NCI-H748 treated with DMSO at 0.1 percent for 48 hours (cell line): ENCODE measurements around the gene PCNT.

Experiments
- DNase-seq: peaks from one replicate; lab custom pipeline; 2025; lab: John Stamatoyannopoulos, UW

PCNT gene

GRCh38 chr21:46409641-46410406 lies 85.9 kb downstream of the PCNT start:
- DNase-seq: no peak

GRCh38 chr21:46410516-46410915 lies 86.6 kb downstream of the PCNT start:
- DNase-seq: no peak

- DNase-seq: no peak
Measured at GRCh38 chr21:46411236-46411635, 87.3 kb downstream of the PCNT start.

- no peak for DNase-seq
Measured at GRCh38 chr21:46411691-46412090, 87.7 kb downstream of the PCNT start.

GRCh38 chr21:46412521-46413364 lies 88.8 kb downstream of the PCNT start:
- DNase-seq: no peak

- DNase-seq: no peak
Measured at GRCh38 chr21:46413365-46413696, 89.4 kb downstream of the PCNT start.

GRCh38 chr21:46414965-46415275 lies 91.0 kb downstream of the PCNT start:
- no peak for DNase-seq

- no peak for DNase-seq
Measured at GRCh38 chr21:46416551-46416950, 92.6 kb downstream of the PCNT start.

- no peak for DNase-seq
Measured at GRCh38 chr21:46418265-46418946, 94.5 kb downstream of the PCNT start.

- DNase-seq: no peak
Measured at GRCh38 chr21:46420241-46421190, 96.6 kb downstream of the PCNT start.

GRCh38 chr21:46421191-46421750 lies 97.3 kb downstream of the PCNT start:
- no peak for DNase-seq

GRCh38 chr21:46421756-46422555 lies 98.0 kb downstream of the PCNT start:
- no peak for DNase-seq

GRCh38 chr21:46422636-46423241 lies 98.8 kb downstream of the PCNT start:
- no peak for DNase-seq

- no peak for DNase-seq
Measured at GRCh38 chr21:46423546-46424038, 99.6 kb downstream of the PCNT start.

- no peak for DNase-seq
Measured at GRCh38 chr21:46424039-46424591, 100.2 kb downstream of the PCNT start.

GRCh38 chr21:46424621-46425020 lies 100.7 kb downstream of the PCNT start:
- DNase-seq: no peak

GRCh38 chr21:46425041-46425440 lies 101.1 kb downstream of the PCNT start:
- DNase-seq: no peak

- no peak for DNase-seq
Measured at GRCh38 chr21:46425571-46425970, 101.6 kb downstream of the PCNT start.

GRCh38 chr21:46426313-46427046 lies 102.5 kb downstream of the PCNT start:
- DNase-seq: no peak
